Stomach smooth muscle (tissue), 2 donors: ENCODE results near the gene PLXNB2.
"Not testable (repeated sequence)": the region's sequence is repeated elsewhere in the genome, so short reads cannot be mapped to it uniquely, and the experiment has no call there.

ENCODE experiments used
- H3K27ac ChIP-seq: one replicate; pipeline ENCODE4 v1.7.0; 2013; ENCODE audit warnings: mild to moderate bottlenecking, low read length, inconsistent platforms
- H3K27me3 ChIP-seq, 2 donors: one replicate each; pipeline ENCODE4 v1.7.0; 2013; ENCODE audit warnings: low read length in 2 of 2; ENCODE audit not compliant: insufficient read depth in 2 of 2, control insufficient read depth in 1 of 2
- H3K36me3 ChIP-seq, 2 donors: one replicate each; pipeline ENCODE4 v1.7.0; 2013; ENCODE audit warnings: low read length in 2 of 2; ENCODE audit not compliant: control insufficient read depth in 2 of 2, insufficient read depth in 2 of 2
- H3K4me1 ChIP-seq: one replicate; pipeline ENCODE4 v1.7.0; 2013; ENCODE audit warnings: low read length; ENCODE audit not compliant: control insufficient read depth, insufficient read depth
- H3K4me3 ChIP-seq, 2 donors: one replicate each; pipeline ENCODE4 v1.7.0; 2013; ENCODE audit warnings: low read length in 2 of 2
- H3K9ac ChIP-seq, 2 donors: one replicate each; pipeline ENCODE4 v1.7.0; 2013; ENCODE audit warnings: low read length in 2 of 2, mild to moderate bottlenecking in 1 of 2
- H3K9me3 ChIP-seq, 2 donors: one replicate each; pipeline ENCODE4 v1.7.0; 2013; ENCODE audit warnings: low read length in 2 of 2; ENCODE audit not compliant: control insufficient read depth in 2 of 2
- donor health status: healthy.
- donor health status: Pancreatic carcinoma.

PLXNB2 gene

DNA sequence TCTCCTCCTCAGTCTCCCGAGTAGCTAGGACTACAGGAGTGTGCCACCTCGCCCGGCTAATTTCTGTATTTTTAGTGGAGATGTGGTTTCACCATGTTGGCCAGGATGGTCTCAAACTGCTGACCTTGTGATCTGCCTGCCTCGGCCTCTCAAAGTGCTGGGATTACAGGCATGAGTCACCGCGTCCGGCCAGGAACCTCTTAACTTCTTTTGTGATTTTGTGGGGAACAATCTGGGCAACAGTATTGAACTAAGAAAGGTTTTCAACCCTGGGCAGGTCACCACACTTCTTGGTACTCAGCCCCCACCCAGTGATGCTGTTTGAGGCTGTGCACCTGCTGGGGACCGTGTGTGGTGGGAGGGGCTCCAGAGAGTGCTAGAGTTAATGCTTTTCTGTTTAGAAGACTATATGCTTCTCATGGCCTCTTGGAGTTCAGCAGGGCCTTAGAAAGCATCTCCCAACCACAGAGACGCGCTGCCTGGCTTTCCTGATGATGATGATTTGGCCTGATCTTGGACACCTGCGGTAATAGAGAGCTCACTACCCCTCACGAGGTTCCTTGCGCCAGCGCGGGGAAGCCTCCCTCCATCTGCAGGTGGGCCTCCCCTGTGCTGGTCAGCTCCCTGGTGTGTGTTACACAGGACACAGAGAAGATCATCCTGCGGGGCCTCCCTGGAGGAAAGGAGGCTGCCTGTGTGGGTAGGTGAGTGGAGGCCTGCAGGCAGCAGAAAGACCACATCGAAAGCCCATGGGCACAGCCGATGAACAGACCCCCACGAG is 18.2 kb upstream of the PLXNB2 start:
- peaks cover 16% of the 10 kb centered on the region for H3K4me1 ChIP-seq
- H3K27me3 ChIP-seq: no peaks in the 10 kb centered on the region
- peak overlapping the region in 1 of 2 donors; percentile 80 for H3K4me3 ChIP-seq
- no peaks in the 10 kb centered on the region for H3K36me3 ChIP-seq
- no peak overlapping the region for H3K27ac ChIP-seq
- H3K9ac ChIP-seq: peak overlapping the region; percentile 58 to 68
- no peaks in the 10 kb centered on the region for H3K9me3 ChIP-seq

DNA sequence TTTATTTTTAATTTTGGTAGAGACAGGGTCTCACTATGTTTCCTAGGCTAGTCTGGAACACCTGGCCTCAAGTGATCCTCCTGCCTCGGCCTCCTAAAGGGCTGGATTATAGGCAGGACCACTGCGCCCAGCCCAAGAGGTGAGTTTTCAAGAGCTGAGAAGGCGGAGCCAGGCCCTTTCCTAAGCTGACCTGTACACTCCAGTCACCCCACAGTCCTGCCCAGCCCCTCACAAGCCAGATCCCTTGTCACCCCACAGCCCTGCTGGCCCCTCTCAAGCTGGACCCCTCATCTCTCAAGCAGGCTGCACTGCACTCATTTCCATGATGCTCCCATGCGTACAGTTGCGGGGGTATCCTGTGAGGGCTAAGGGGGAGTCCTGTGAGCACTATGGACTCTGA is 16.5 kb upstream of the PLXNB2 start:
- no peak overlapping the region for H3K27ac ChIP-seq
- H3K9me3 ChIP-seq: no peaks in the 10 kb centered on the region
- H3K36me3 ChIP-seq: no peaks in the 10 kb centered on the region
- no peak overlapping the region for H3K9ac ChIP-seq
- no peak overlapping the region for H3K4me3 ChIP-seq
- no peaks in the 10 kb centered on the region for H3K27me3 ChIP-seq
- H3K4me1 ChIP-seq: peaks cover 16% of the 10 kb centered on the region

DNA sequence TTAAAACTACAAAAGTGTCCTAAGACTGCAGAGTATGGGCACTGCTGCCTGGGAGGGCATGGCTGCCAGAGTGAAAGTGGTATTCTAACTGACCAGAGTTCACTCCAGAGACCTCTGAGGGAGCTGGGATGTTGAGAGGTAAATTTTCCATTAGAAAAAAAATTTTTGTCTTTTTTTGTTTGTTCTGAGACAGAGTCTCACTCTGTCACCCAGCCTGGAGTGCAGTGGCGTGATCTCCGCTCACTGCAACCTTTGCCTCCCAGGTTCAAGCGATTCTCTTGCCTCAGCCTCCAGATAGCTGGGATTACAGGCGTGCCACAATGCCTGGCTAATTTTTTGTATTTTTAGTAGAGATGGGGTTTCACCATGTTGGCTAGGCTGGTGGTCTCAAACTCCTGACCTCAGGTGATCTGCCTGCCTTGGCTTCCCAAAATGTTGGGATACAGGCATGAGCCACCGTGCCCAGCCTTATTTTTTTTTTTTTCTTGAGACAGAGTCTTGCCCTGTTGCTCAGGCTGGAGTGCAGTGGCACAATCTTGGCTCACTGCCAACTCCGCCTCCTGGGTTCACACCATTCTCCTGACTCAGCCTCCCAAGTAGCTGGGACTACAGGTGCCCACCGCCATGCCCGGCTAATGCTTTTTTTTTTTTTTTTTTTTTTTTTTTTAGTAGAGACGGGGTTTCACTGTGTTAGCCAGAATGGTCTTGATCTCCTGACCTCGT is 15.1 kb upstream of the PLXNB2 start:
- not testable (repeated sequence) for H3K9ac ChIP-seq, H3K36me3 ChIP-seq, H3K9me3 ChIP-seq, H3K4me3 ChIP-seq, H3K27ac ChIP-seq, H3K27me3 ChIP-seq
- peaks cover 12% of the 10 kb centered on the region for H3K4me1 ChIP-seq

DNA sequence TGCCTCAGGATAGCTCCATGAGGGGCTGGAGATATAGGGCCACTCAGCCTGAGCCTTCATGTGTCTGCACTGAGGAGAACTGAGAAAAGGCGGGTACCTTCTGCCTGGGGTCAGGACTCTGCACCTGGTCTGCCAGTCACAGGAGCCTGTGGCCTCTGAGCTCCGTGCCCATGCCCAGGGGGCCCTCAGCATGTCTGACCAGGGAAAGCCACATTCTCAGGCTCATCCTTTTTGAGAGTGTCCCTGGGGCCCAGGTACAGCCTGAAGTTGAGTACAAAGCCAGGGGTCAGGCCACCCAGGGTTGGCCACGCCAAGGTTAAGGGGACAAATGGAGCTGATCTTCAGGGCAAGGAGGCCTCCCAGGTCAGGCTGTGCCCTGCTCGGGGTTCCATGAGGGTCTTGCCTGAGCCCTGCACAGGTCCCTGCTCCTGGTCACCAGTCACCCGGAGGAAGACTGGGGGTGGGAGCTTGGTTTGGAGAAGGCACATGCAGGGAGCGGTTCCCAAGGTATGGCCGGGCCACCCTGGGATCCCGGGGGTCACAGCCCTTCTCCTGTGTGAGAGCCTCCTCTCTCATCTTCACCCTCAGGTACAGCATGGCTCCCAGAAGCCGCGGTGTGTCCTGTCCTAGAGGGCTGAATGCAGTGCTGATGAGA is 13.4 kb upstream of the PLXNB2 start:
- Histone ChIP-seq H3K4me1 (peaks cover under 1% of the 10 kb centered on the region), H3K27me3 (no peaks in the 10 kb centered on the region), H3K9ac (no peak overlapping the region), H3K4me3 (no peak overlapping the region), H3K36me3 (no peaks in the 10 kb centered on the region), H3K27ac (no peak overlapping the region), H3K9me3 (no peaks in the 10 kb centered on the region)

DNA sequence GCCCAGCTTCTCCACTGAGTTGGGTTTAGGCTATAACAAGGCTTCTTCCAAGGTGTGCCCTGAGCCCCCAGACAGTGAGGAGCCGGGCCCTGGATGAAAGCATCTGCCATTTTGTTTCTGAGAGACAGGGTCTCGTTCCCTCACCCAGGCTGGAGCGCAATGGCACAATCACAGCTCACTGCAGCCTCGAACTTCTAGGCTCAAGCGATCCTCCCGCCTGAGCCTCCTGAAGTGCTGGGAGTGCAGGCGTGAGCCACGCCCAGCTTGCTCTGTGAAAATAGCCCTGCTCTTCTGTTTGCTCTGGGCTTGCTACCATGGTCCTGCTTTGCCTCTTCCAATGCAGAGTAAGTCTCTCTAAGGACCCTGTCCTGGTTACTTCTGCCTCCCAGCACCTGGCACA is 12.7 kb upstream of the PLXNB2 start:
- no peaks in the 10 kb centered on the region for H3K27me3 ChIP-seq
- no peak overlapping the region for H3K9ac ChIP-seq
- no peak overlapping the region for H3K27ac ChIP-seq
- H3K4me3 ChIP-seq: no peak overlapping the region
- no peaks in the 10 kb centered on the region for H3K36me3 ChIP-seq
- H3K4me1 ChIP-seq: no peaks in the 10 kb centered on the region
- H3K9me3 ChIP-seq: no peaks in the 10 kb centered on the region

DNA sequence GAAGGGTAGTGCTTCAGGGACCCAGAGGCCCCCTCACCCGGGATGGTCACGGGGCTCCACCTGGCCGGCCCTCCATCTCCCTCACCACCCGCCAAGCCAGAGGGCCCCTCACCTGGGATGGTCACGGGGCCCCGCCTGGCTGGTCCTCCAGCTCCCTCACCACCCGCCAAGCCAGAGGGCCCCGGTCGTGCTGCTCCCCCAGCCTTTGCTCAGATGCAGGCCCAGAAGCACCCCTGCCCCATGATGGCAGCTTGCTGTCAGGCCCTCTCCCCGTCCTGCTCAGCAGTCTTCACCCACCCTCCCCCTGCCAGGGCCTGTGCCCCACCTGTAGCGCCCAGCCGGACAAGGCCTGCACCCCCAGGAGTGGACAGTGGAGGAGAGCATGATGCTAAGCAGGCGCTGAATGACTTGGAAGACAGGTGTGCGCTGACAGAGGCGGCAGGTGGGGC is 12.1 kb upstream of the PLXNB2 start:
- Histone ChIP-seq H3K4me3 (no peak overlapping the region), H3K27me3 (no peaks in the 10 kb centered on the region), H3K4me1 (no peaks in the 10 kb centered on the region), H3K36me3 (no peaks in the 10 kb centered on the region), H3K9me3 (no peaks in the 10 kb centered on the region), H3K9ac (no peak overlapping the region), H3K27ac (no peak overlapping the region)

DNA sequence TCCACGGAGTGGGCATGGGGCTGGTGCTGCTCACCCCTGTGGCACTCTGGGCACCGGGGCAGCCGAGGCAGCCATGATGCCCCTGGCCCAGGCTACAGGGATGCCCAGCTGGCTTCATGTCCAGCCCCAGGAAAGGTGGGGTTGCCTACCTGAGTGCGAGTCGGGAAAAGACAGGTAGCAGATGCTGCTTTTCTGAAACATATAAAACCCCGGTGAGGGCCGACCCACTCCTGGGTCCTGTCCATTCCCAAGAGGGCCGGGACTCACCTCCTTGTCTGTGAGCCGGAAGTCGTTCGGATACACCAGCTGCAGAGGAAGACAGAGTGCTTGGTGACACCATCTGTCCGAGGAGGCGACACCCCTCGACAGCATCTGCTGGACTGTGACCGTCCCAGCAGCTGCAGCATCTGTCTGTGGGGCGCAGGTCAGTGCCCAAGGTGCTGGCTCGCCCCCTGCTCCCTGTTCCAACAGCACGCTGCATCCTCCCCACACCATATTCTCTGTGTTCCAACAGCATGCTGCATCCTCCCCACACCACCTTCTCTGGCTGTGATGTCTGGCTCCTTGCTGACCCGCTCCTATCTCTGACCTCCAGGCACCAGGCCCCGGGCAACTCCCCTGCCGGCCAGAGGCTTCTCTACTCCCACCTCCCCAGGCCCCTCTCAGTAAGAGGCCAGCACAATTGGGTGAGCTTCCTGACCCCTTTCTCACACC is 11.4 kb upstream of the PLXNB2 start:
- H3K36me3 ChIP-seq: no peaks in the 10 kb centered on the region
- H3K4me1 ChIP-seq: peaks cover 3% of the 10 kb centered on the region
- H3K27ac ChIP-seq: no peak overlapping the region
- H3K4me3 ChIP-seq: no peak overlapping the region
- H3K27me3 ChIP-seq: no peaks in the 10 kb centered on the region
- no peak overlapping the region for H3K9ac ChIP-seq
- no peaks in the 10 kb centered on the region for H3K9me3 ChIP-seq

DNA sequence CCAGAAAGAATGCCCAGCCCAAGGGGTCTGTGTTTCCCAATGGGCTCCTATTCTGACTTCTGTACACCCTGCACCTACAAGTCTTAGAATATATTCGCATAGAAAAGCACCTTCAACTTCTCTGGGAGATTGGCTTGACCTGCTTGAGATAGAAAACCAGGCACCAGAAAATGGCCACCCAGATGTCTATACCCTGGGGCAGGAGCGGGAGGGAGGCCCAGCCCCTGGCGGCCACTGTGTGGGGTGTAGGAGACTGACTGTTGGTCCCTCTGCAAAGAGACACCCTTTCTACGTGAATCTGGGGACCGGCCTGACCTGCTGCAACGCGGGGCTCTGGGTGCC is 10.9 kb upstream of the PLXNB2 start:
- Histone ChIP-seq H3K27ac (no peak overlapping the region), H3K36me3 (no peaks in the 10 kb centered on the region), H3K9ac (no peak overlapping the region), H3K4me3 (no peak overlapping the region), H3K9me3 (no peaks in the 10 kb centered on the region), H3K27me3 (no peaks in the 10 kb centered on the region), H3K4me1 (peaks cover 3% of the 10 kb centered on the region)

DNA sequence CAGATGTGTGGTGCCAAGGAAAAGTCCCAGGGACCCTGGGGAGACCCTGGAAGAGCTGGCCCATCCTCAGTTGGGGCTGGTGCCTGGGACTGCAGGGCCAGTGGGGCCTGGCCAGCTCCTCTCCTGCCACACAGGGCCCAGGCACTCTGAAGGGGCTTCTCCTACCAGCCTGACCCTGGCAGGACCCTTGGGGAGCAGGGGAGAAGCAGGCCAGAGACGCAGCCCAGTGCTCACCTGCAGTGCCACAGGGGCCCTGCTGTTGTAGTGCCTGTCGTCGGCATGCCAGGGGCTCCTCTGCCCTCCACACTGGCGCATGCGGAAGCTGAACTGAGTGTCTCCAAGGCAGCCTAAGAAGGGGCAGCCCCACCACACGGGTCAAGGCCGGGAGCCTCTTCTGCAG is 10.2 kb upstream of the PLXNB2 start:
- no peak overlapping the region for H3K9ac ChIP-seq

DNA sequence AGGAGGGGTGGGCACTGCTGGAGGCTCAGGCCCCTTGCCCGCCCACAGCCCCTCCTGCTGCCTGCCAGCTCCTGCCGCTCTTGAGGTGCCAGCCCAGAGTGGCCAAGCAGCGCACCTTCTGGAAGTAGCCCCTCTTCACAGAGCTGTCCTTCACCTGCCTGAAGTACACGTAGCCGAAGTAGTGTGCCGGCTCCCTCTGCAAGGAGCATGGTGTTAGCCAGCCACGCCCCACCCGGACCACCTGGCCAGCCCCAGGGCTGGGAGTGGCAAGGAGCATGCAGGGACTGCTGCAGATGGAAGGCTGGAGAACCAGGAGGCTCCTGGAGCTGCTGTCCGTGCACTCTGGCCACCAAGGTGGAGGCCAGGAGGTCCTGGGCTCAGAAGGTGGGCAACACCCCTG is 9.7 kb upstream of the PLXNB2 start:
- H3K9ac ChIP-seq: no peak overlapping the region
- H3K4me3 ChIP-seq: no peak overlapping the region
- H3K27ac ChIP-seq: no peak overlapping the region
- no peaks in the 10 kb centered on the region for H3K36me3 ChIP-seq
- peaks cover 3% of the 10 kb centered on the region for H3K4me1 ChIP-seq
- no peaks in the 10 kb centered on the region for H3K27me3 ChIP-seq
- no peaks in the 10 kb centered on the region for H3K9me3 ChIP-seq

More for the DNA sequence above, 10.2 kb upstream of the PLXNB2 start:
- Histone ChIP-seq H3K9me3 (no peaks in the 10 kb centered on the region), H3K27ac (no peak overlapping the region), H3K27me3 (no peaks in the 10 kb centered on the region), H3K4me3 (no peak overlapping the region), H3K4me1 (peaks cover 3% of the 10 kb centered on the region), H3K36me3 (no peaks in the 10 kb centered on the region)
